NCI-H2227 (cell line): ENCODE measurements around the gene RAB37.

ENCODE experiments used
- DNase-seq: peaks from one replicate; lab custom pipeline; 2025; ENCODE audit not compliant: unreplicated experiment; lab: John Stamatoyannopoulos, UW

The RAB37 gene

DNA sequence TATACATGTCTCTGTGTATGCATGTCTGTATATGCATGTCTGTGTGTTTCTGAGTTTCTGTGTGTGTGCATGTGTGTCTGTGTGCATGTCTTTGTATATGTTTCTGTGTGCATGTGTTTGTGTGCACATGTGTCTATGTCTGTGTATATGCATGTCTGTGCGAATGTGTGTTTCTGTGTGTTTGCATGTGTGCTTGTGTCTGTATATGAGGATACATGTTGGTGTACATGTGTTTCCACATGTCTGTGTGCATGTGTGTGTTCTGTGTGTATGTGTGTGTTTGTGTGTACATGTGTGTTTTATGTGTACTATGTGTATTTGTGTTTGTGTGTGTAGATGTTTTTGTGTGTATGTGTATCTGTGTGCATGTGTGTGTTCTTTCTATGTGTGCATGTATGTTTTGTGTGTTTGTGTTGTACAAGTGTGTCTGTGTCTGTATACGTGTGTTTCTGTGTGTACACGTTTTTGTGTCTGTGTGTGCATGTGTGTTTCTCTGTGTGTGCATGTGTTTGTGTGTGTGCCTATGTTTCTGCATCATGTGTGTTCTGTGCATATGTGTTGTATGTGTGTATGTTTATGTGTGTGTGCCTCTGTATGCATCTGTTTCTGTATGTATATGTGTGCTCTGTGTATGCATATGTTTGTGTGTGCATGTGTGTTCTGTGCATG lies 8.9 kb upstream of the RAB37 start:
- no peak for DNase-seq

DNA sequence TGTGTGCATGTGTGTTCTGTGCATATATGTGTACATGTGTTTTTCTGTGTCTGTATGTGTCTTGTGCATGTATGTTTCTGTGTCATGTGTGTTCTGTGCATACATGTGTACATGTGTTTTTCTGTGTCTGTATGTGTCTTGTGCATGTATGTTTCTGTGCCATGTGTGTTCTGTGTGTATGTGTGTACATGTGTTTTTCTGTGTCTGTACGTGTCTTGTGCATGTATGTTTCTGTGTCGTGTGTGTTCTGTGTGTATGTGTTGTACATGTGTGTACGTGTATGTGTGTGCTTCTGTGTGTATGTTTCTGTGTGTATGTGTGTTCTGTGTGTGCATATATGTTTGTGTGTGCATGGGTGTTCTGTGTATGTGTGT lies 8.4 kb upstream of the RAB37 start:
- DNase-seq, result no peak

DNA sequence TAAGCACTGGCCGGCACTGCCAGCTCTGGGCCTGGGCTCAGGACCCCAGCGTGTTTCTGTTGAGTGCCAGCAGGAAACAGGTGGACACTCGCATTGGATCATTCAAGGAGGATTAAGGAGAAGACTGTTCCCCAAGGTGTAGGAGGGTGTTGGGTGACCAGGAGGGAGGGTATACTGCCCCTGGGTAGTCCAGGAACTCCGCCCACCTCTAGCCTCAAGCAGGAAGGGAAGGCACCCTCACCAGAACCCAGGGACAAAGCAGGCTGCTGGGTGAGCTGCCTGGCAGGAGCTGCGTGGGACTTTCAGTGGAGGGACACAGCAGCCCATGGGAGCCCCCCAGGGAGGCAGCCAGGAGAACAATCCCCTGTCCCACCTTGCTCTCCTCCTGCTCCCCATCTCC lies 7.7 kb upstream of the RAB37 start:
- DNase-seq, result no peak

GRCh38 chr17:74729866-74730265 lies 7.2 kb upstream of the RAB37 start:
- DNase-seq, result no peak

GRCh38 chr17:74730491-74731346 lies 6.3 kb upstream of the RAB37 start:
- no peak for DNase-seq

DNA sequence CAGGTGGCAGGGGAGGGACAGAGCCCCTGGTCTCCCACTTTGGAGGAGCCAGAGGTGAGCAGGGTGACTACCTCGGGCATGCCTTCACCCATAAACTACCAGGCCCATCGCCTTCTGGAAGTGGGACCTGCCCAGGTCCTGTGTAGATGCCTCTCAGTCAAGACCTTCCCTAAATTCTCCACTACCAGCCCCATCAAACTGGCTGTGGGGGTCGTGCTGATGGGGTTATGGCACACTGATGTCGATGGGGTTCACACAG lies 5.8 kb upstream of the RAB37 start:
- no peak for DNase-seq

- DNase-seq, result no peak
These were observed 4.8 kb upstream of the RAB37 start for GRCh38 chr17:74732042-74732867.

DNA sequence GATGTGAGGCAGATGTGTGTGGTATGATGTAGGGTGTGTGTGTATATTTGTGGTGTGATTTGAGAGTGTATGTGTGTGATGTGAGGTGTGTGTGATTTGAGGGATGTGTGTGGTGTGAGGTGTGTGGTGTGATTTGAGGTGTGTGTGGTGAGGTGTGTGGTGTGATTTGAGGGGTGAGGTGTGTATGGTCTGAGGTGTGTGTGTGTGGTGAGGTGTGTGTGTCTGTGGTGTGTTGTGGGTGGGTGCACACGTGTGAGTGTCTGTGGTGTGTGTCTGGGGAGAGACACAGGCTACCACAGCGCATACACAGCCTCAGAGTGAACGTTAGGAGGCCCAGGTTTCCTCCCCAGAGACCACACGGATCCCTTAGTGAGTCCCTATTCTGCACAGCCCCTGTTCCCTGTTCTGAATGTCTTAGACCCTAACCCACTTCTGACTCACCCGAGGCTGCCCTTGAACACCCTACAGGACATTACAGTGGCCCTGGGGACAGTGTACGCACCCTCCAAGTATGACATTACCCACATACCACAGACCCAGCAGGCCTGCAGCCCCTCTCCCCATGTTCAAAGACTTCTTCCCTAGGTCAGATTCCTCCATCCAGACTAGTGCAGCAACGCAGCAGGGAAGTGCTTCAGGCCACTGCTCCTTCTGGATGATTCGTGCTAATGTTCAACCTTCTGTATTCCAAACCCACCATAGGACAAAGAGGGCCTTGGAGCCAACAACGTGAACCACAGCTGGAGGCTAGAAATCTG lies 3.5 kb upstream of the RAB37 start:
- no peak for DNase-seq

GRCh38 chr17:74734256-74734655 lies 2.8 kb upstream of the RAB37 start:
- no peak for DNase-seq

DNA sequence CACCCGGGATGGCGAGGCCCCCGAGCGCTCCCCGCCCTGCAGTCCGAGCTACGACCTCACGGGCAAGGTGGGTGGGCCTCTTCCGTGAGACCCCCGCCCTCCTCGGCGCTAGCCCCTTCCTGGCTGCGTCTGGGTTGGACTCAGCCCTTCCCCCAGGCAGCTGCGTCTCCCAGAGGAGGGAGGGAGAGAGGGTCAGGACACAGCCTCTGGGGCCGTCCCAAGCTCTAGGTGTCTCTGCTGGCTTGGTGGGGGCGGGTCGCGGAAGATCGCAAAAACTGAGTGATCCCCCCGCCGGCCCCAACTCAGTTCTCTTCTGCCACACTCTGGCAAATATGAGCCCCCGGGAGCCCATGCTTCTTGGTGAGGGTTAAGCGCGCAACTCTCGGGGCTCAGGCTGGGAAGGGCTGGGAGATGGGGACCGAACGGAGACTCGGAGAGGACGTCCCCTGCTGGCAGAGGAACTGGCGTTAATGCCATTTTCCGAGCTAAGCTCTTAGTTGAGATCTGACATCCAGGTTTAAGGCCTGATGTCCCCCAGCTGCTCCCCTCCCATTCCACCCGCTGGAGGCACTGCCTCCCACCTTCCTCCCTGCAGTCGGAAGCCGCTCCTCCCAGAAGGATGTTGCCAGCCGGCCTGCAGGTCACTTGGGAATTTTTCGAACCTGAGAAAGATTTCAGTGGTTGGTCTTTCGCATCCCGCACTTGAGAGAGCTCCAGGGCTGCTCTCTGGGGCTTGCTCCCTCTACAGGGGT lies 419 bp downstream of the RAB37 start:
- DNase-seq, result peak; percentile 58

GRCh38 chr17:74738051-74738996 lies 1.3 kb downstream of the RAB37 start:
- DNase-seq, result no peak

DNA sequence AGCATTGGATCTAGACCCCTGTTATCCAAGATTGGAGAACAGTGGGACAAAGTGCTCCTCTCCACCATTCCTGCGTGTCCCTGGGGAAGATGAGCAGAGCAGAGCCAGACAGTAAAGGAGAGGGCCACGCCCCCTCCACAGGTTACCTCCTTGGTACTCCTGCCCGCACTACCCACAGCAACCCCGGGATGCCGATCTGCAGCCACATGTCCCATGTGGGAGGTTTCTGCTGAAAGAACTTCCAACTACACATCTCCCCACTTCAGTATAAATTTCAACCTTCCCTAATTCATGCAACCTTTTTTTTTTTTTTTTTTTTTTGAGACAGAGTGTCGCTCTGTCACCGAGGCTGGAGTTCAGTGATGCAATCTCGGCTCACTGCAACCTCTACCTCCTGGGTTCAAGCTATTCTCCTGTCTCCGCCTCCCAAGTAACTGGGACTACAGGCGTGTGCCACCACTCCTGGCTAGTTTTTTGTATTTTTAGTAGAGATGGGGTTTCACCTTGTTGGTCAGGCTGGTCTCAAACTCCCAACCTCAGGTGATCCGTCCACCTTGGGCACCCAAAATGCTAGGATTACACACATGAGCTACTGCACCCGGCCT lies 2.3 kb downstream of the RAB37 start:
- DNase-seq, result no peak

GRCh38 chr17:74740173-74740572 lies 3.1 kb downstream of the RAB37 start:
- no peak for DNase-seq

GRCh38 chr17:74740641-74741387 lies 3.8 kb downstream of the RAB37 start:
- no peak for DNase-seq

- no peak for DNase-seq
These were observed 5.1 kb downstream of the RAB37 start for GRCh38 chr17:74742153-74742515.

DNA sequence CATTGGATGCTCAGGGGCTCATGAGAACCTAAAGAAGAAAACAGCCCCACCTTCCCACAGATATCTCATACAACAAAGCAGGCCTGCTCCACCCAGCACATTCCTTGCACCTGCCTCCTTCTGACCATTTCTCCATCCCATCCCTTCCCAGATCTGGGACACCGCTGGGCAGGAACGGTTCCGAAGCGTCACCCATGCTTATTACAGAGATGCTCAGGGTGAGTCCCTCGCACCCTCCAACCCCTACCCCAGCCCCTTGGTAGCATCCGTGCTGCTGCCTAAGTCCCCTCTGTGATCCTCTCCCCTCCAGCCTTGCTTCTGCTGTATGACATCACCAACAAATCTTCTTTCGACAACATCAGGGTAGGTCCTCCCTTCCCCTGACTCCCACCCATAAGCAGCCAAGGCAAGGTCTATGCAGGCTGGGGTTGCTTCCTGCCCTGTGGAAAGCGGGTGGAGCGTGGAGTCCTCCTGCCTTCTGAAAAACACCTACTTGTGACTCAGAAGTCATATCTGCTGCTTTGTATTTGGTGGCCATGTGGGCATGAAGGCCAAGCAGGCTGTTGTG lies 6.0 kb downstream of the RAB37 start:
- no peak for DNase-seq

DNA sequence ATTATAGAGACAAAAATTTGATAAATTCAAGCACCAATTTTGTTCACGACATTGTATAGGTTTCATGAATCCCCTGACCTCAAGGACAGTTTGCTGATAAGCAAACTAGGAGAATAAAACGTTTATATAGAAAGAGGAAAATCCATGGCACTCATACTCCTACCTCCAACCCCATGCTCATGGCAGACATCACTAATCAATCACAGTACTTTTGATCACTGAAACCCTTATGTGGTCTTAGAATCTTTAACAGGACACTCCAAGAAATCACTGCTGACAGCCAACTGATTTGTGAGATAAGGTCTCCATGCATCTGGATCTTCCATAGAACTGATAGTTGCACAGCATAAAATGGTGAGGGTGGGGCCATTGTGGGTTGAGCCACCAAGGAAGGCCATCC lies 6.7 kb downstream of the RAB37 start:
- no peak for DNase-seq

- no peak for DNase-seq
These were observed 7.3 kb downstream of the RAB37 start for GRCh38 chr17:74744349-74744713.
